Neuronal stem cell (in vitro differentiated cells): ENCODE measurements around the gene MTOR.

Experiments used
- DNase-seq: peaks from one replicate; pipeline ENCODE4 v3.0.0-alpha.2; 2013; ENCODE audit warnings: low spot score
- H2AFZ ChIP-seq: one replicate; pipeline ENCODE4 v1.6.1; 2013; ENCODE audit warnings: mild to moderate bottlenecking, low read length, inconsistent platforms
- H2AK5ac ChIP-seq: 2 replicates; pipeline ENCODE4 v1.6.1; 2013; ENCODE audit warnings: low read depth, mild to moderate bottlenecking, inconsistent platforms, low read length, moderate library complexity, mixed read lengths
- H2BK120ac ChIP-seq: 2 replicates; pipeline ENCODE4 v1.6.1; 2013; ENCODE audit warnings: low read depth, mild to moderate bottlenecking, inconsistent platforms, low read length, moderate library complexity, mixed read lengths
- H2BK12ac ChIP-seq: one replicate; pipeline ENCODE4 v1.6.1; 2013; ENCODE audit warnings: low read length, inconsistent platforms
- H2BK15ac ChIP-seq: 2 replicates; pipeline ENCODE4 v1.6.1; 2013; ENCODE audit warnings: mild to moderate bottlenecking, low read length, inconsistent platforms, mixed read lengths
- H2BK5ac ChIP-seq: one replicate; pipeline ENCODE4 v1.6.1; 2013; ENCODE audit warnings: inconsistent platforms, mild to moderate bottlenecking, low read length, moderate library complexity
- H3K14ac ChIP-seq: one replicate; pipeline ENCODE4 v1.6.1; 2013; ENCODE audit warnings: low read length, inconsistent platforms
- H3K18ac ChIP-seq: 2 replicates; pipeline ENCODE4 v1.6.1; 2013; ENCODE audit warnings: low read length, inconsistent platforms
- H3K23ac ChIP-seq: 2 replicates; pipeline ENCODE4 v1.6.1; 2013; ENCODE audit warnings: low read depth, mild to moderate bottlenecking, mixed read lengths, low read length, inconsistent platforms; ENCODE audit not compliant: poor library complexity
- H3K27ac ChIP-seq: replicated peaks from 3 replicates; pipeline ENCODE4 v1.5.1; 2013; ENCODE audit warnings: low read length, inconsistent platforms
- H3K27me3 ChIP-seq, 3 experiments: 2 replicates each; pipeline ENCODE4 v1.6.1; 2013; ENCODE audit warnings: low read length in 3 of 3, mild to moderate bottlenecking in 2 of 3, inconsistent platforms in 1 of 3, low read depth in 1 of 3, mixed read lengths in 1 of 3, moderate library complexity in 1 of 3; ENCODE audit not compliant: control insufficient read depth in 3 of 3, insufficient read depth in 3 of 3
- H3K36me3 ChIP-seq, 2 donors: replicated peaks in 1 of 2; 2 replicates each; pipeline ENCODE4 v1.6.1; 2013; ENCODE audit warnings: low read length in 2 of 2; ENCODE audit not compliant: control insufficient read depth in 2 of 2, insufficient read depth in 2 of 2
- H3K4ac ChIP-seq: 2 replicates; pipeline ENCODE4 v1.6.1; 2013; ENCODE audit warnings: inconsistent platforms, mild to moderate bottlenecking, low read length, moderate library complexity
- H3K4me1 ChIP-seq, 2 donors: 1 replicate in 1 of 2; 2 replicates in 1 of 2; pipeline ENCODE4 v1.6.1; 2013; ENCODE audit warnings: low read length in 2 of 2, low read depth in 1 of 2; ENCODE audit not compliant: control insufficient read depth in 2 of 2, insufficient read depth in 1 of 2
- H3K4me2 ChIP-seq: one replicate; pipeline ENCODE4 v1.6.1; 2013; ENCODE audit warnings: mild to moderate bottlenecking, low read length, inconsistent platforms; ENCODE audit not compliant: insufficient read depth, poor library complexity, severe bottlenecking
- H3K4me3 ChIP-seq, 2 donors: 2 replicates each; pipeline ENCODE4 v1.5.1; 2013; ENCODE audit warnings: low read length in 2 of 2, mild to moderate bottlenecking in 2 of 2, inconsistent platforms in 1 of 2, moderate library complexity in 1 of 2
- H3K79me1 ChIP-seq: one replicate; pipeline ENCODE4 v1.6.1; 2013; ENCODE audit warnings: low read depth, mild to moderate bottlenecking, inconsistent platforms, low read length, moderate library complexity
- H3K9ac ChIP-seq: one replicate; pipeline ENCODE4 v1.6.1; 2013; ENCODE audit warnings: mild to moderate bottlenecking, low read depth, low read length, inconsistent platforms; ENCODE audit not compliant: poor library complexity
- H3K9me3 ChIP-seq, 2 donors: replicated peaks in 1 of 2; 2 replicates each; pipeline versions ENCODE3 to v1.6.1; 2013; ENCODE audit warnings: low read length in 2 of 2, mild to moderate bottlenecking in 2 of 2, inconsistent platforms in 1 of 2, low read depth in 1 of 2, mixed read lengths in 1 of 2, moderate library complexity in 1 of 2; ENCODE audit not compliant: control insufficient read depth in 2 of 2, insufficient read depth in 1 of 2
- H4K8ac ChIP-seq: one replicate; pipeline ENCODE4 v1.6.1; 2013; ENCODE audit warnings: low read depth, mild to moderate bottlenecking, inconsistent platforms, low read length, moderate library complexity
- H4K91ac ChIP-seq: one replicate; pipeline ENCODE4 v1.6.1; 2013; ENCODE audit warnings: low read length, low read depth, mild to moderate bottlenecking, inconsistent platforms; ENCODE audit not compliant: poor library complexity
- WGBS, 2 donors: extraction: QIAGEN DNeasy Blood & Tissue Kit; methylation state at CpG; one replicate each; pipeline ENCODE4 v1.1.7; 2013; ENCODE audit warnings: missing lambda C conversion rate in 2 of 2, mixed read lengths in 1 of 2; ENCODE audit not compliant: insufficient read length in 2 of 2, insufficient replicate concordance in 1 of 2; ENCODE audit errors: extremely low coverage in 2 of 2; 5-methylcytosine and 5-hydroxymethylcytosine counted together

The MTOR gene

GRCh38 chr1:11158720-11159321, 103.5 kb downstream of the MTOR start:
- Histone ChIP-seq H2AK5ac (no peak overlapping the region), H2BK12ac (no peak overlapping the region), H3K4me3 (no peak overlapping the region), H3K14ac (no peak overlapping the region), H3K36me3 (peaks cover 16 to 48% of the 10 kb centered on the region in 2 donors), H3K23ac (no peak overlapping the region), H2BK5ac (no peak overlapping the region), H3K9ac (no peak overlapping the region), H3K4me1 (no peaks in the 10 kb centered on the region), H3K27ac (no peak overlapping the region), H3K18ac (no peak overlapping the region), H2AFZ (no peak overlapping the region), H2BK15ac (no peak overlapping the region), H4K8ac (no peak overlapping the region), H4K91ac (no peak overlapping the region), H3K79me1 (no peaks in the 10 kb centered on the region), H3K4ac (no peak overlapping the region), H2BK120ac (no peak overlapping the region), H3K27me3 (no peaks in the 10 kb centered on the region), H3K9me3 (no peaks in the 10 kb centered on the region), H3K4me2 (no peak overlapping the region)
- DNase-seq, result no peak
- WGBS, 2 donors, result no CpG with 5 or more reads among the region's 3 CpGs

- Histone ChIP-seq H3K9ac (no peak overlapping the region), H2AFZ (no peak overlapping the region), H4K91ac (no peak overlapping the region), H3K27me3 (no peaks in the 10 kb centered on the region), H2BK12ac (no peak overlapping the region), H3K27ac (no peak overlapping the region), H3K4me3 (no peak overlapping the region), H2AK5ac (no peak overlapping the region), H3K4me1 (no peaks in the 10 kb centered on the region), H2BK5ac (no peak overlapping the region), H3K79me1 (no peaks in the 10 kb centered on the region), H3K4me2 (no peak overlapping the region), H3K36me3 (peaks cover 16 to 53% of the 10 kb centered on the region in 2 donors), H4K8ac (no peak overlapping the region), H2BK120ac (no peak overlapping the region), H3K23ac (no peak overlapping the region), H2BK15ac (no peak overlapping the region), H3K9me3 (no peaks in the 10 kb centered on the region), H3K18ac (no peak overlapping the region), H3K4ac (no peak overlapping the region), H3K14ac (no peak overlapping the region)
- WGBS, 2 donors, result no CpG with 5 or more reads among the region's 3 CpGs
- no peak for DNase-seq
Measured at GRCh38 chr1:11158291-11158690, 104.1 kb downstream of the MTOR start.

GRCh38 chr1:11157867-11158266, 104.5 kb downstream of the MTOR start:
- Histone ChIP-seq H4K91ac (no peak overlapping the region), H3K9ac (no peak overlapping the region), H3K27me3 (no peaks in the 10 kb centered on the region), H4K8ac (no peak overlapping the region), H2BK15ac (no peak overlapping the region), H3K27ac (no peak overlapping the region), H3K14ac (no peak overlapping the region), H3K23ac (no peak overlapping the region), H2BK120ac (no peak overlapping the region), H3K4me1 (no peaks in the 10 kb centered on the region), H2BK12ac (no peak overlapping the region), H3K36me3 (peaks cover 16 to 58% of the 10 kb centered on the region in 2 donors), H2AK5ac (no peak overlapping the region), H3K4me2 (no peak overlapping the region), H3K9me3 (no peaks in the 10 kb centered on the region), H3K4ac (no peak overlapping the region), H3K18ac (no peak overlapping the region), H2BK5ac (no peak overlapping the region), H2AFZ (no peak overlapping the region), H3K79me1 (no peaks in the 10 kb centered on the region), H3K4me3 (no peak overlapping the region)
- no peak for DNase-seq
- WGBS, 2 donors, result no CpG with 5 or more reads among the region's 2 CpGs

- Histone ChIP-seq H2AFZ (no peak overlapping the region), H3K18ac (no peak overlapping the region), H2BK120ac (no peak overlapping the region), H3K9ac (no peak overlapping the region), H3K9me3 (no peaks in the 10 kb centered on the region), H3K79me1 (no peaks in the 10 kb centered on the region), H2BK15ac (no peak overlapping the region), H3K4me2 (no peak overlapping the region), H2AK5ac (no peak overlapping the region), H3K27ac (no peak overlapping the region), H4K8ac (no peak overlapping the region), H3K4me1 (no peaks in the 10 kb centered on the region), H3K36me3 (peaks cover 16 to 62% of the 10 kb centered on the region in 2 donors), H2BK12ac (no peak overlapping the region), H4K91ac (no peak overlapping the region), H3K27me3 (no peaks in the 10 kb centered on the region), H3K4ac (no peak overlapping the region), H3K4me3 (no peak overlapping the region), H2BK5ac (no peak overlapping the region), H3K23ac (no peak overlapping the region), H3K14ac (no peak overlapping the region)
- DNase-seq, result no peak
- WGBS, 2 donors, result no CpG with 5 or more reads among the region's 8 CpGs
Measured at GRCh38 chr1:11157394-11157793, 105.0 kb downstream of the MTOR start.
